ENCODE results near the gene CLIC4.

DNA sequence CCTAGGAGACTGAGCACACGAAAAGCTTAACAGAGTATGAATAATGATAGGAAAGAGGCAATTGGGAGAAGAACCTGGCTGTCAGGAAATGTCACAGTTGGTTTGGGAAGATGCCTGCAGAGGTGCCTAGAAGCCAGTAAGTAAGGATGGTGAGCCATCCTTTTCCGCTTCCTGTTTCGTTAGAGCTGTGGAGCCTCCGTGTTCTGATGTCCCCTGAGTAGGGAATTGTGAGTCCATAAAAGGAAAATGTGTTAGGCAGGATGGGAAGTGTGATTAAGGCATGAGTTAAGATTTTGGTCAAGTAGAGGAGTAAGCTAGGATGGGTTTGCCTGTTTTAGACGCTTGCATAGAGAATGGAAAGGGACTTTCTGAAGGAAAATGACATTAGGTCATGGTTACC is 9.0 kb downstream of the CLIC4 start:
- TF ChIP-seq BCL11A (IDR thresholded peaks at IDR 0.05; ENCODE audit: low read depth in 2 of 2, low read length in 2 of 2) (no peak), TCF12 (IDR thresholded peaks at IDR 0.05; ENCODE audit: low read depth, low read length) (no peak), SP1 (IDR thresholded peaks at IDR 0.05; ENCODE audit: low read depth, low read length) (no peak), GABPA (IDR thresholded peaks at IDR 0.05; ENCODE audit: borderline replicate concordance, insufficient read depth, low read length) (no peak), SRF (IDR thresholded peaks at IDR 0.05; ENCODE audit: low read depth, low read length) (no peak), EZH2 (IDR thresholded peaks at IDR 0.05; ENCODE audit: low read depth, low read length, severe bottlenecking) (no peak), YY1 (IDR thresholded peaks at IDR 0.05; ENCODE audit: low read depth, low read length) (no peak), RAD21 (IDR thresholded peaks at IDR 0.05 in 1 of 2, conservative IDR thresholded peaks at IDR 0.05 in 1 of 2; ENCODE audit: low read depth in 2 of 2, low read length in 2 of 2) (no peak)
- TF ChIP-seq, protein P1, sequence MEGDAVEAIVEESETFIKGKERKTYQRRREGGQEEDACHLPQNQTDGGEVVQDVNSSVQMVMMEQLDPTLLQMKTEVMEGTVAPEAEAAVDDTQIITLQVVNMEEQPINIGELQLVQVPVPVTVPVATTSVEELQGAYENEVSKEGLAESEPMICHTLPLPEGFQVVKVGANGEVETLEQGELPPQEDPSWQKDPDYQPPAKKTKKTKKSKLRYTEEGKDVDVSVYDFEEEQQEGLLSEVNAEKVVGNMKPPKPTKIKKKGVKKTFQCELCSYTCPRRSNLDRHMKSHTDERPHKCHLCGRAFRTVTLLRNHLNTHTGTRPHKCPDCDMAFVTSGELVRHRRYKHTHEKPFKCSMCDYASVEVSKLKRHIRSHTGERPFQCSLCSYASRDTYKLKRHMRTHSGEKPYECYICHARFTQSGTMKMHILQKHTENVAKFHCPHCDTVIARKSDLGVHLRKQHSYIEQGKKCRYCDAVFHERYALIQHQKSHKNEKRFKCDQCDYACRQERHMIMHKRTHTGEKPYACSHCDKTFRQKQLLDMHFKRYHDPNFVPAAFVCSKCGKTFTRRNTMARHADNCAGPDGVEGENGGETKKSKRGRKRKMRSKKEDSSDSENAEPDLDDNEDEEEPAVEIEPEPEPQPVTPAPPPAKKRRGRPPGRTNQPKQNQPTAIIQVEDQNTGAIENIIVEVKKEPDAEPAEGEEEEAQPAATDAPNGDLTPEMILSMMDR (IDR thresholded peaks at IDR 0.05; ENCODE audit: control extremely low read depth in 1 of 3, insufficient read depth in 1 of 3, low read depth in 1 of 3, low read length in 3 of 3), result no peak
